ENCODE results near the gene KIF5B. TPM values are rescaled to one million over a fixed set of nuclear protein-coding genes. Genes with fewer than 3 reads are reported as not detected.

Gene KIF5B
- total and polyA plus RNA-seq, 9 of the 15 experiments (the other 6 are each of a cell fraction or from before 2014, with no cell fraction given), result 24.4 to 94.4 (median 68.9) TPM

GRCh38 chr10:32000937-32001336 lies 55.3 kb downstream of the KIF5B start:
- H3K9me3 ChIP-seq (replicated peaks; ENCODE audit: control insufficient read depth, insufficient read depth, low read depth, low read length), result no peaks in the 10 kb centered on the region
- in situ Hi-C loops (cut with MboI) (no loop called here), intact Hi-C loops (cut with micrococcal nuclease) (loop anchor here (10.0 kb wide), 1 partner anchor 76 kb away; the partner anchor contains the start of gene ARHGAP12)
- H2AFZ ChIP-seq (ENCODE audit: low read depth, low read length), result no peak overlapping the region
- H3K4me2 ChIP-seq (ENCODE audit: insufficient read depth, low read length), result no peak overlapping the region
- POLR2A ChIA-PET, result interaction anchor here (0.6 to 1.1 kb wide), 4 partner anchors 11 to 181 kb away, joined by 3 to 4 read pairs (median 4); no protein-coding TSS in a partner anchor
- CTCF ChIA-PET (ENCODE audit: low intra/inter-chr PET ratio), result no interaction called here
- H4K20me1 ChIP-seq (replicated peaks; ENCODE audit: control insufficient read depth, insufficient read depth, low read length), result no peaks in the 10 kb centered on the region
- ATAC-seq (no peak), DNase-seq (ENCODE audit: extremely low read depth in 1 of 4, low spot score in 3 of 4) (no peak), FAIRE-seq (no peak)
- no peaks in the 10 kb centered on the region for H3K9me1 ChIP-seq (ENCODE audit: control insufficient read depth, insufficient read depth, low read length)
- no TSS peak for BruUV-seq (replicated peaks)
- no peak overlapping the region for H3K27ac ChIP-seq (ENCODE audit: extremely low read depth, low read depth, low read length)
- no peak overlapping the region for H3K9ac ChIP-seq (ENCODE audit: insufficient read depth in 1 of 2, low read depth in 2 of 2, low read length in 2 of 2)
- H3K4me1 ChIP-seq (replicated peaks in 1 of 2; ENCODE audit: control insufficient read depth in 2 of 2, insufficient read depth in 2 of 2, low read length in 2 of 2), result peaks cover 0 to 5% of the 10 kb centered on the region in 2 experiments; a peak in 2 of 5 replicates
- no peak for TF ChIP-seq ZBTB9 (CRISPR knock-in tag; IDR thresholded peaks at IDR 0.05)
- 0 out of 2 replicates have a peak, but pooled peaks have one; percentile 44 for TF ChIP-seq ZNF75A (CRISPR knock-in tag; IDR thresholded peaks at IDR 0.05)
- peak; percentile 48; the same call in 1 of the 2 replicates for TF ChIP-seq PKNOX1 (IDR thresholded peaks at IDR 0.05)
- TF ChIP-seq FOXO4 (CRISPR knock-in tag; IDR thresholded peaks at IDR 0.05), result no peak
- no peak overlapping the region for H3K4me3 ChIP-seq
- no peaks in the 10 kb centered on the region for H3K27me3 ChIP-seq (ENCODE audit: control insufficient read depth in 2 of 2, insufficient read depth in 2 of 2, low read length in 2 of 2)
- H3K36me3 ChIP-seq (ENCODE audit: control insufficient read depth, insufficient read depth, low read length), result no peaks in the 10 kb centered on the region; the same call in 2 of the 3 replicates
- no peaks in the 10 kb centered on the region for H3K79me2 ChIP-seq (ENCODE audit: control insufficient read depth, insufficient read depth, low read length)
- 27% methylated on average over 4 of the region's 4 CpGs for WGBS (ENCODE audit: insufficient coverage, low coverage, missing lambda C conversion rate)

Data from K562 (cell line).